ENCODE measurements around the gene DMBT1.

Gene DMBT1

GRCh38 chr10:122665946-122666345 is 105.4 kb downstream of the DMBT1 start:
- no peak overlapping the region for H3K4me3 ChIP-seq (ENCODE audit: low read length)
- no peak for DNase-seq (ENCODE audit: low read depth)

DNA sequence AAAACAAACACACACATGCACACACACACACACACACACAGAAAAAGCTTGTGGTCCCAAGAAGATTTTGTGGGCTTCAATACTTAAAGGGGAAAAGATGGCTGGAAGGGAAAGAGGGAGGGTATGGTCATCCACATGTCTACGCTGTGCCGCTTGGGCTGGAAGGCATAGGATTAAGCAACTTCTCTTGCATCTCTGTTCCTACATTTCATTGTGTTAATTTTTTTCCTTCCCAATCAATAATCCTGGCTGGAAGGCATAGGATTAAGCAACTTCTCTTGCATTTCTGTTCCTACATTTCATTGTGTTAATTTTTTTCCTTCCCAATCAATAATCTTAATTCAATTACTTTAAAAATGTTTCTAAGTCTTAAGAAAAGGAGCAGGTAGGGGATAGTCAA is 108.5 kb downstream of the DMBT1 start:
- no peak for DNase-seq (ENCODE audit: low read depth)

More at GRCh38 chr10:122665946-122666345, 105.4 kb downstream of the DMBT1 start:
- TF ChIP-seq, protein P1, sequence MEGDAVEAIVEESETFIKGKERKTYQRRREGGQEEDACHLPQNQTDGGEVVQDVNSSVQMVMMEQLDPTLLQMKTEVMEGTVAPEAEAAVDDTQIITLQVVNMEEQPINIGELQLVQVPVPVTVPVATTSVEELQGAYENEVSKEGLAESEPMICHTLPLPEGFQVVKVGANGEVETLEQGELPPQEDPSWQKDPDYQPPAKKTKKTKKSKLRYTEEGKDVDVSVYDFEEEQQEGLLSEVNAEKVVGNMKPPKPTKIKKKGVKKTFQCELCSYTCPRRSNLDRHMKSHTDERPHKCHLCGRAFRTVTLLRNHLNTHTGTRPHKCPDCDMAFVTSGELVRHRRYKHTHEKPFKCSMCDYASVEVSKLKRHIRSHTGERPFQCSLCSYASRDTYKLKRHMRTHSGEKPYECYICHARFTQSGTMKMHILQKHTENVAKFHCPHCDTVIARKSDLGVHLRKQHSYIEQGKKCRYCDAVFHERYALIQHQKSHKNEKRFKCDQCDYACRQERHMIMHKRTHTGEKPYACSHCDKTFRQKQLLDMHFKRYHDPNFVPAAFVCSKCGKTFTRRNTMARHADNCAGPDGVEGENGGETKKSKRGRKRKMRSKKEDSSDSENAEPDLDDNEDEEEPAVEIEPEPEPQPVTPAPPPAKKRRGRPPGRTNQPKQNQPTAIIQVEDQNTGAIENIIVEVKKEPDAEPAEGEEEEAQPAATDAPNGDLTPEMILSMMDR (conservative IDR thresholded peaks at IDR 0.05; ENCODE audit: low read length): no peak

GRCh38 chr10:122669842-122670241 is 109.3 kb downstream of the DMBT1 start:
- no peak for DNase-seq (ENCODE audit: low read depth)
- TF ChIP-seq, protein P1 (conservative IDR thresholded peaks at IDR 0.05; ENCODE audit: low read length): no peak
- no peak overlapping the region for H3K4me3 ChIP-seq (ENCODE audit: low read length)

More for the DNA sequence above, 108.5 kb downstream of the DMBT1 start:
- TF ChIP-seq, protein P1 (conservative IDR thresholded peaks at IDR 0.05; ENCODE audit: low read length): no peak
- H3K4me3 ChIP-seq (ENCODE audit: low read length): no peak overlapping the region

GRCh38 chr10:122671355-122671754 is 110.8 kb downstream of the DMBT1 start:
- DNase-seq (ENCODE audit: low read depth): no peak
- H3K4me3 ChIP-seq (ENCODE audit: low read length): no peak overlapping the region
- TF ChIP-seq, protein P1 (conservative IDR thresholded peaks at IDR 0.05; ENCODE audit: low read length): no peak

DNA sequence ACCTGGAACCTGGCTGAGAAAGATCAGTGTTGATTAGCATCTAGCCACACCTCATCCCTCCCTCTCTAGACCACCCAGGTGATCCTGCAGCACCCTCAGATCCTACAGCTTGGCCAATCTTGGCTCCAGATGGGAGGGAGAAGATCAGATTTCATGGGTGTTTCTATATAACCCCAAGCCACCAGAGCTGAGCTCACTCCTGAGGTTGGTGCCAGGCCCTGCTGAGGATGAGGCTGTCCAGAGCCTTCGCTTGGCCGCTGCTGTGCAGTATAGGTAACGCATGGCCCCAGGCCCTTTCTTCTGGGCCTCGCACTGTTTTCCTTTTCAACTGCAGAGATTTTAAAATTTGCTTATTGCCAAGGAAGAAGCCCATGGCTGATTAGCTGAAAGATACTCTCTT is 112.1 kb downstream of the DMBT1 start:
- TF ChIP-seq, protein P1 (conservative IDR thresholded peaks at IDR 0.05; ENCODE audit: low read length): no peak
- no peak for DNase-seq (ENCODE audit: low read depth)
- H3K4me3 ChIP-seq (ENCODE audit: low read length): no peak overlapping the region

- no peak for DNase-seq (ENCODE audit: low read depth)
- no peak overlapping the region for H3K4me3 ChIP-seq (ENCODE audit: low read length)
- TF ChIP-seq, protein P1 (conservative IDR thresholded peaks at IDR 0.05; ENCODE audit: low read length): no peak
Observed at GRCh38 chr10:122673269-122673668, 112.7 kb downstream of the DMBT1 start.

DNA sequence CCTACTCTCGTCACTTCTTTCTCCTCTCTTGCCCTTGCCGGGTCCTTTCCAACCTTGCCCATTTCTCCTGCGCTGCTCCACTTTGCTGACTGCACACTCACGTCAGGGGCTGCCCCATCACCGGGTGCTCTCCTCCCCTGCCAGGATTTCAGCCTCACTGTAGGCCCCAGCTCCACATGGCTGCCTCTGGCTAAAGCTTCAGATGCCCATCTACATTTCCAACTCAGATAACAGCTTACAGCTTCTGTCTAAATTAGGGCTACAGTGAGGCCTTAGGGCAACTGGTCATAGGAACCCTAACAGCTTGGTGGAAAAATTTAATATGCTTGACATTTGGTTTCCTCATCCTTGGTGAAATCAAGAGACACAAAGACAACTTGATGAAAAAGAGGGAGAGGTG is 113.2 kb downstream of the DMBT1 start:
- DNase-seq (ENCODE audit: low read depth): no peak
- no peak overlapping the region for H3K4me3 ChIP-seq (ENCODE audit: low read length)
- TF ChIP-seq, protein P1 (conservative IDR thresholded peaks at IDR 0.05; ENCODE audit: low read length): no peak

Data from AG10803 (cell line).